Neural cell (in vitro differentiated cells): ENCODE results near the gene RSAD1. TPM values are rescaled to one million over a fixed set of nuclear protein-coding genes. Genes with fewer than 3 reads are reported as not detected.

Experiments
- H2AFZ ChIP-seq: fragments of 200-600, 300-800 bp; sonication (generic), shearing (Covaris generic); 2 replicates; pipeline ENCODE4 v1.6.0; 2014; ENCODE audit warnings: low read depth, mild to moderate bottlenecking, antibody characterized with exemption, low read length, moderate library complexity
- H3F3A ChIP-seq: fragments of 200-600 bp; shearing (Covaris generic); 2 replicates; pipeline ENCODE4 v1.6.1; 2016; ENCODE audit warnings: mild to moderate bottlenecking, moderate library complexity, mixed read lengths, antibody characterized with exemption, low read length; ENCODE audit not compliant: insufficient read depth, poor library complexity, severe bottlenecking
- H3K27ac ChIP-seq: fragments of 200-600, 300-800 bp; sonication (generic), shearing (Covaris generic); 2 replicates; pipeline ENCODE4 v1.5.1; 2014; ENCODE audit warnings: mild to moderate bottlenecking, low read length, moderate library complexity
- H3K27me3 ChIP-seq: fragments of 300-800, 200-600 bp; sonication (generic), shearing (Covaris generic); 2 replicates; pipeline ENCODE4 v1.6.0; 2014; ENCODE audit warnings: mild to moderate bottlenecking, low read depth, low read length, moderate library complexity; ENCODE audit not compliant: insufficient read depth
- H3K36me3 ChIP-seq: fragments of 300-800, 200-600 bp; sonication (generic), shearing (Covaris generic); 2 replicates; pipeline ENCODE4 v1.5.1; 2014; ENCODE audit warnings: mild to moderate bottlenecking, antibody characterized with exemption, low read length, moderate library complexity; ENCODE audit not compliant: insufficient read depth
- H3K4me2 ChIP-seq: fragments of 300-800, 200-600 bp; sonication (generic), shearing (Covaris generic); 2 replicates; pipeline ENCODE4 v1.6.0; 2014; ENCODE audit warnings: mild to moderate bottlenecking, low read length
- H3K4me3 ChIP-seq: fragments of 300-800, 200-600 bp; sonication (generic), shearing (Covaris generic); 2 replicates; pipeline ENCODE4 v1.5.1; 2014; ENCODE audit warnings: mild to moderate bottlenecking, low read length, moderate library complexity
- H3K79me2 ChIP-seq: fragments of 200-600 bp; shearing (Covaris generic); replicated peaks from 2 replicates; pipeline ENCODE4 v1.6.0; 2014; ENCODE audit warnings: mild to moderate bottlenecking, low read length, moderate library complexity; ENCODE audit not compliant: insufficient read depth
- H3K9ac ChIP-seq: fragments of 300-800, 200-600 bp; sonication (generic), shearing (Covaris generic); 2 replicates; pipeline ENCODE4 v1.6.1; 2016; ENCODE audit warnings: mild to moderate bottlenecking, low read length, mixed read lengths
- H3K9me2 ChIP-seq: fragments of 200-600 bp; shearing (Covaris generic); 2 replicates; pipeline ENCODE4 v1.6.1; 2016; ENCODE audit warnings: mild to moderate bottlenecking, low read length, mixed read lengths; ENCODE audit not compliant: insufficient read depth
- H3K9me3 ChIP-seq: fragments of 200-600, 300-800 bp; sonication (generic), shearing (Covaris generic); 2 replicates; pipeline ENCODE4 v1.6.1; 2016; ENCODE audit warnings: mild to moderate bottlenecking, mixed run types, low read length, moderate library complexity, mixed read lengths
- H4K20me1 ChIP-seq: fragments of 200-600 bp; shearing (Covaris generic); 2 replicates; pipeline ENCODE4 v1.6.1; 2016; ENCODE audit warnings: mild to moderate bottlenecking, mixed run types; ENCODE audit not compliant: insufficient read depth
- CTCF ChIP-seq: fragments of 450-650 bp; IDR thresholded peaks from 2 replicates; pipeline ENCODE4 v1.5.1; 2014; ENCODE audit warnings: antibody characterized with exemption, mild to moderate bottlenecking, moderate library complexity; ENCODE audit not compliant: poor library complexity, severe bottlenecking
- EP300 ChIP-seq: fragments of 450-650 bp; conservative IDR thresholded peaks from 2 replicates; pipeline ENCODE4 v1.6.1; 2014; ENCODE audit warnings: antibody characterized with exemption, mild to moderate bottlenecking, moderate library complexity; ENCODE audit not compliant: poor library complexity, severe bottlenecking
- EZH2 ChIP-seq: fragments of 200-600, 300-800 bp; shearing (Covaris generic), sonication (generic); IDR thresholded peaks from 2 replicates; pipeline ENCODE4 v1.6.1; 2014; ENCODE audit warnings: antibody characterized with exemption, low read length, borderline replicate concordance, mild to moderate bottlenecking; ENCODE audit not compliant: insufficient read depth, poor library complexity, severe bottlenecking
- MXI1 ChIP-seq: fragments of 450-650 bp; conservative IDR thresholded peaks from 2 replicates; pipeline ENCODE4 v1.6.1; 2014; ENCODE audit warnings: antibody characterized with exemption, mild to moderate bottlenecking; ENCODE audit not compliant: poor library complexity, severe bottlenecking
- RAD21 ChIP-seq: fragments of 450-650 bp; conservative IDR thresholded peaks from 2 replicates; pipeline ENCODE4 v1.6.1; 2014; ENCODE audit warnings: antibody characterized with exemption, mild to moderate bottlenecking, moderate library complexity
- SMC3 ChIP-seq: fragments of 450-650 bp; conservative IDR thresholded peaks from 2 replicates; pipeline ENCODE4 v1.6.1; 2014; ENCODE audit warnings: antibody characterized with exemption, mild to moderate bottlenecking, moderate library complexity; ENCODE audit not compliant: poor library complexity
- TAF1 ChIP-seq: IDR thresholded peaks from 2 replicates; pipeline ENCODE4 v1.6.1; 2012; ENCODE audit warnings: low read depth
- polyA plus RNA-seq: library from polyadenylated mRNA; depleted of rRNA; stranded (reverse); fragments of >200 nt; gene quantifications from 2 replicates; pipeline ENCODE4 v1.2.3, GENCODE V29; 2014
- TF ChIP-seq, protein P1 (sequence below): IDR thresholded peaks from 2 replicates; pipeline ENCODE4 v1.6.1; 2012; ENCODE audit warnings: borderline replicate concordance

The RSAD1 gene
- polyA plus RNA-seq, 1 donor from 2014 or later = 61.9 TPM

DNA sequence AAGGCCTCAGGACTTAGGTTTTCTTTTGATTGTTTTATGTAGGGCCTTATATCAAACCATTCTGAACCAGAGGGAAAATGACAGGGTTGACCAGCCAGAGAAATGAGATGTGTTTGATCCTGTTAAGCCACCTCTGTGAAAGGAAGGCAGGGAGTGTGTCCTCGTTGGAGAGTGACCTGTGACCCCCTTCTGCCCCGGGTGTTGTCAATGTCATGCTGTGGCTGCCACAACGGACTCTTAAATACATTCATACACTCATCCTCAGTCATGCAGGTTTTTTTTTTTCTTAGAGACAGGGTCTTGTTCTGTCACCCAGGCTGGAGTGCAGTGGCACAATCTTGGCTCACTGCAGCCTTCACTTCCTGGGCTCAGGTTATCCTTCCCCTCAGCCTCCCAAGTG is 35.7 kb downstream of the RSAD1 start:
- Histone ChIP-seq H3K27ac (no peak overlapping the region), H3K27me3 (no peaks in the 10 kb centered on the region), H3K79me2 (no peaks in the 10 kb centered on the region), H3K4me2 (no peak overlapping the region), H3K4me3 (no peak overlapping the region), H3K9me2 (no peaks in the 10 kb centered on the region), H3K36me3 (no peaks in the 10 kb centered on the region), H3K9ac (no peak overlapping the region), H2AFZ (no peak overlapping the region), H3K9me3 (no peaks in the 10 kb centered on the region), H3F3A (no peaks in the 10 kb centered on the region), H4K20me1 (no peaks in the 10 kb centered on the region)
- TF ChIP-seq EZH2 (no peak), EP300 (no peak), TAF1 (no peak), SMC3 (no peak), RAD21 (no peak), MXI1 (no peak), CTCF (no peak)
- TF ChIP-seq, protein P1, sequence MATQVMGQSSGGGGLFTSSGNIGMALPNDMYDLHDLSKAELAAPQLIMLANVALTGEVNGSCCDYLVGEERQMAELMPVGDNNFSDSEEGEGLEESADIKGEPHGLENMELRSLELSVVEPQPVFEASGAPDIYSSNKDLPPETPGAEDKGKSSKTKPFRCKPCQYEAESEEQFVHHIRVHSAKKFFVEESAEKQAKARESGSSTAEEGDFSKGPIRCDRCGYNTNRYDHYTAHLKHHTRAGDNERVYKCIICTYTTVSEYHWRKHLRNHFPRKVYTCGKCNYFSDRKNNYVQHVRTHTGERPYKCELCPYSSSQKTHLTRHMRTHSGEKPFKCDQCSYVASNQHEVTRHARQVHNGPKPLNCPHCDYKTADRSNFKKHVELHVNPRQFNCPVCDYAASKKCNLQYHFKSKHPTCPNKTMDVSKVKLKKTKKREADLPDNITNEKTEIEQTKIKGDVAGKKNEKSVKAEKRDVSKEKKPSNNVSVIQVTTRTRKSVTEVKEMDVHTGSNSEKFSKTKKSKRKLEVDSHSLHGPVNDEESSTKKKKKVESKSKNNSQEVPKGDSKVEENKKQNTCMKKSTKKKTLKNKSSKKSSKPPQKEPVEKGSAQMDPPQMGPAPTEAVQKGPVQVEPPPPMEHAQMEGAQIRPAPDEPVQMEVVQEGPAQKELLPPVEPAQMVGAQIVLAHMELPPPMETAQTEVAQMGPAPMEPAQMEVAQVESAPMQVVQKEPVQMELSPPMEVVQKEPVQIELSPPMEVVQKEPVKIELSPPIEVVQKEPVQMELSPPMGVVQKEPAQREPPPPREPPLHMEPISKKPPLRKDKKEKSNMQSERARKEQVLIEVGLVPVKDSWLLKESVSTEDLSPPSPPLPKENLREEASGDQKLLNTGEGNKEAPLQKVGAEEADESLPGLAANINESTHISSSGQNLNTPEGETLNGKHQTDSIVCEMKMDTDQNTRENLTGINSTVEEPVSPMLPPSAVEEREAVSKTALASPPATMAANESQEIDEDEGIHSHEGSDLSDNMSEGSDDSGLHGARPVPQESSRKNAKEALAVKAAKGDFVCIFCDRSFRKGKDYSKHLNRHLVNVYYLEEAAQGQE = no peak

DNA sequence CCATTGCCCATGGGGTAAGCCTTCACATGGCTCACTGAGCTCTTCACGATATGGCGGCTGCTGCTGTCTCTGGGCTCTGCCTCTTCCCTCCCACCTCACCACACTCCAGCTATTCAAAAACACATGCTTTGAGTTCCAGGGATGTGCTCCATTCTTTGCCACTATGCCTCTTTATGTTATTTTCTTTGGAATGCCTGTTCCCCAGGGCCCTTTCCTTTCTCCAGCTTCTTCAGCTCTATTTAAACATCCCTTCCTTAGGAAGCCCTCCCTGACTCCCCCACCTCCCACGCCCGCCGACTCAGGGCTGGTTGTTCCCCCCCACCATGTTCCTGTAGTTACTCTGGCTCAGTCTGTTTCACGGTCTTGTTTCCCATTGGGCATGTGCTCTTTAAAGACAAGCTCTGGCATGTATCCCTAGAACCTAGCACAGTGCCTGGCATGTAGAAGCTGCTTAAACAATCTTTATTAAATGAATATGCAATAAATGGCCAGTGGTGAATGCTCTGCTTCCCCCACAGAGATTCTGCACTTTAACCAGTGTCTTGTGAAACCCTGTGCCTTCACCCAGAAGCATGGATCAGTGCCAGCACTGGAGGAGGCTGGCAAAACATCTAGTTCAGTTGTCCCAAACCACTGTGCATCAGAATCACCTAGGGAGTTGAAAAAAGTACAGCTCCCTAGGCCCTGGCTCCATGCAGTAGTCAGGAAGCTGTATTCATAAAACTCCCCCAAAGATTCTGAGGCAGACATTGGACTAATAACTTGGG is 36.5 kb downstream of the RSAD1 start:
- no peaks in the 10 kb centered on the region for H3K36me3 ChIP-seq
- no peak overlapping the region for H3K27ac ChIP-seq
- no peak overlapping the region for H2AFZ ChIP-seq
- H3K4me2 ChIP-seq = no peak overlapping the region
- TF ChIP-seq EP300 (no peak), SMC3 (no peak), EZH2 (no peak)
- no peaks in the 10 kb centered on the region for H3F3A ChIP-seq
- no peak overlapping the region for H3K9ac ChIP-seq
- no peaks in the 10 kb centered on the region for H3K9me3 ChIP-seq
- H3K27me3 ChIP-seq = no peaks in the 10 kb centered on the region
- no peaks in the 10 kb centered on the region for H4K20me1 ChIP-seq
- no peaks in the 10 kb centered on the region for H3K79me2 ChIP-seq
- no peak overlapping the region for H3K4me3 ChIP-seq
- no peaks in the 10 kb centered on the region for H3K9me2 ChIP-seq
